Astrocyte of the spinal cord (primary cell): Measurements from ENCODE around the gene ZFYVE21.

Source experiments
- DNase-seq: peaks from one replicate; pipeline ENCODE4 v3.0.0; 2011; ENCODE audit warnings: low read depth, low spot score
- H3K4me3 ChIP-seq: 2 replicates; pipeline ENCODE4 v1.5.1; 2011; ENCODE audit warnings: low read depth, mild to moderate bottlenecking, low read length, moderate library complexity
- in situ Hi-C: cut with HindIII; loops from 2 replicates; pipeline ENCODE4 v1.10.0; 2017; ENCODE audit warnings: low sequenced_read_pairs
- TF ChIP-seq, protein P1 (sequence below): IDR thresholded peaks from 2 replicates; pipeline ENCODE4 v1.5.1; 2012; ENCODE audit warnings: low read depth, mild to moderate bottlenecking, low read length, inconsistent platforms

Gene ZFYVE21

DNA sequence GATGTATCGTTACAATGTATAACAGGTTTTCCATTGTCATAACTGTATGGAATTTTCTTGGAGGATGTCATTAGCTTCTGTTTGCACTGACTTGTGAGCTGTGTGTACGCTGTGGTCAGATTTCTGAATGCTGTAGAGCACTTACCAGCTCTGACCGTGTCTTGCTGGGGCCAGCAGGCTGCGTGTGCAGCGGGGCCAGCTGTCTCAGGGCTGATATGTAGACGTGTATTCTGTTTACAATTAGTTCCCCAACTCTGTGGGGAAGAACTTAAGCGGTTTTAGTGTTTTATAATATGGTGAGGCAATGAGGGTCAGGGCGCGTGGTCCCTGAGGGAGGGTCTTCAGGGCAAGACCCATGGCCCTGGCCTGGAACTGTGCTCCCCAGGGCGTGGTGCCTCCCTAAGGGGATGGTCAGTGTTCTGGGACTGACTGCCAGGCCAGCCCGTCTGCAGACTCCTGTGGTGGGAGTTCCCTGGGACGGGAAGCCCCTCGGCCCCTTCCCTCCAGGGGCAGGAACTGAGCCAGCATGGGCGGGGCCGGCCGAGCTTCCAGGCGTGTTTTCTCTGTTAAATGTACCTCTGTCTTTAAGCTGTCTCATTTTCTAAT is 19.0 kb upstream of the ZFYVE21 start:
- DNase-seq = peak; percentile 69
- in situ Hi-C loops = no loop called here
- TF ChIP-seq, protein P1, sequence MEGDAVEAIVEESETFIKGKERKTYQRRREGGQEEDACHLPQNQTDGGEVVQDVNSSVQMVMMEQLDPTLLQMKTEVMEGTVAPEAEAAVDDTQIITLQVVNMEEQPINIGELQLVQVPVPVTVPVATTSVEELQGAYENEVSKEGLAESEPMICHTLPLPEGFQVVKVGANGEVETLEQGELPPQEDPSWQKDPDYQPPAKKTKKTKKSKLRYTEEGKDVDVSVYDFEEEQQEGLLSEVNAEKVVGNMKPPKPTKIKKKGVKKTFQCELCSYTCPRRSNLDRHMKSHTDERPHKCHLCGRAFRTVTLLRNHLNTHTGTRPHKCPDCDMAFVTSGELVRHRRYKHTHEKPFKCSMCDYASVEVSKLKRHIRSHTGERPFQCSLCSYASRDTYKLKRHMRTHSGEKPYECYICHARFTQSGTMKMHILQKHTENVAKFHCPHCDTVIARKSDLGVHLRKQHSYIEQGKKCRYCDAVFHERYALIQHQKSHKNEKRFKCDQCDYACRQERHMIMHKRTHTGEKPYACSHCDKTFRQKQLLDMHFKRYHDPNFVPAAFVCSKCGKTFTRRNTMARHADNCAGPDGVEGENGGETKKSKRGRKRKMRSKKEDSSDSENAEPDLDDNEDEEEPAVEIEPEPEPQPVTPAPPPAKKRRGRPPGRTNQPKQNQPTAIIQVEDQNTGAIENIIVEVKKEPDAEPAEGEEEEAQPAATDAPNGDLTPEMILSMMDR = no peak
- H3K4me3 ChIP-seq = no peak overlapping the region

DNA sequence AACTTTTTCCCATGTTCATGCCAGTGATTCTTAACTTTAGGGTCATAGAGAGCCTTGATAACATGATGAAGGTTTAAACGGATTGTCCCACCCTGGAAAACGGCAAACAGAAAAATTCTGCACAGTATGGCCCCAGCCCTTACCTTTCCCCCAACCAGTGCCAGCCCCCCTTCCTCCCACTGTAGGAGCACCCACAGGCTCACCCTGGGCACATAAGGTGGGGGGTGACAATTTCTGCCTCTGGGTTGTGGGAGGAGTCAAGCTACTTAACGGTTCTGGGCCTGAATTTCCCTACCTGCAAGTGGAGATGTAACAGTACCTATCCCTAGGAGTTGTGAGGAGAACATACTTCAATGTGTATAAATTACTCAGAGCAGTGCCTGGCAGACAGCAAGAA is 18.4 kb upstream of the ZFYVE21 start:
- TF ChIP-seq, protein P1 = no peak
- in situ Hi-C loops = no loop called here
- no peak overlapping the region for H3K4me3 ChIP-seq
- DNase-seq = no peak

DNA sequence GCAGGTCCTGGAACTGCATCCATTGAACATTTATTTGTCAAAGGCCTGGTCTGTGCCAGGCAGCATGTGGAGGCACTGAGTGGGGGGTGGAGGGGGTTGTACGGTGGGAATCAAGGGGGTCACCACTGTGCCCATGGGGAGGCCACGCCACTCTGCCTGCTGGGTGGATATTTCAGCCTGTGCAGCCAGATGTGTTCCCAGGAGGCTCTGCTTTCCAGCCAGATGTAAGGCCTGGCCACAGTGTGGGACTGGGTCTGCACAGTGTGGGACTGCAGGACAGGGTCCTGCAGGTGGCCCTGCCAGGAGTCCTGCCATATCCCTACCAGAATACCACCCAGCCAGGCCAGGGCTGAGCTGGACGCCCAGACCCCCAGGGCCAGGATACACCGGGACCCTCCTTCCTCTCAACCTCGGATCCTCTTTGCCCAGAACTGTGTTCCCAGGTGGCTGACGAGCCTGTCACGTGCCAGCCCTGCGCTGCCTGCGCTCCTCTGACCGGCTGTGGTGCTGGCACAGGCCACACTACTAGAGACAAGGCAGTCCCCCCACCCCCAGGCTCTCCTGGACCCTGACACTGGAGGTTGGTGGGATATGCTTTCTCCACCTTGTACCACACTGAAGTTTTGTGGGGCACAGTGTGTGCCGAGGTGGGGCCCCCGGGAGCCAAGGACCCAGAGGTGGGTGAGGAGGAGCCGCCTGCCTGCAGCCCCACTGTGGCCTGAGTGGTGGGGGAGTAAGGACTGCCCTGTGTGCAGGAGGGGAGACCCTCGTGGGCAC is 17.8 kb upstream of the ZFYVE21 start:
- H3K4me3 ChIP-seq = no peak overlapping the region
- DNase-seq = no peak
- in situ Hi-C loops = no loop called here
- TF ChIP-seq, protein P1 = no peak

DNA sequence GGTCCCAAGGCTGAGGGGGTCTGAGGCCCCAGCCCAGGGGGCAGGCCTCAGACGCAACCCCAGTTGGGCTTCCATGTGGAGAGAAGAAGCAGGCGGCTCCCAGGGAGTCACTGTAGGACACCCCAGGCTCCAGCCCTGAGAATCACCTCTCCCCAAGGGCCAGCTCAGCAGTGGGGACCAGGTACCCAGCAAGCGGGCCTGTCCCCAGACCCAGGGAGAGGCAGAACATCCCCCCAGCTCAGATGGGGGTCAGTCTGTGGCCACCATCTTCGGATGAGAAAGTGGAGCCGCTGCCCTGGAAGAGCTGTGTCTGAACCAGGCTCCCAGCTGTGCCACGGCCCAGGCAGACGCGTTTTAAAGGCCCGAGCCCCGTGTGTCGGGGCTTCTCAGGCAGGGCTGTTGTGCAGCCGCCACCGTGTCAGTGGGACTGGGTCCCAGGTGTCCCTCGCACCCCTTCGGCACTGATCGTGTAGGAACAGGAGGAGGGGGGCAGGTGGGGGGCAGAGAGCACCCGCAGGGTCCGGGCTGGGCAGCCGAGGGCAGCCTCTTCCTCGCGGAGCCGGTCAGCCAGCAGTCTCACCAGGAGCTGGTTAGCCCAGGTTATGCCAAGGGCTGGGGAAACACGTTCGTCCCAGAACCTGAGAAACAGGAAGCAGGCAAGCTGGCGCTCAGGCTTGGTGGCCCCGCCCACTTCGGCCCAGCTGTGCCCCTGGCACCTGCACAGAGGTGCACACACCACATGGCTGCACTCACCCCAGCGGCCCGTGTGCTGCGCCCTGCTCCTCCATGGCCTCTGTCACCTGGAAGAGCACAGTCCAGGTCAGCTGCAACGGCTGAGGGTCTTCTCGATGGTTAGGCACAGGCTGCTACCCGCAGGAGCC is 17.0 kb upstream of the ZFYVE21 start:
- H3K4me3 ChIP-seq = no peak overlapping the region
- TF ChIP-seq, protein P1 = no peak
- in situ Hi-C loops = no loop called here
- no peak for DNase-seq

DNA sequence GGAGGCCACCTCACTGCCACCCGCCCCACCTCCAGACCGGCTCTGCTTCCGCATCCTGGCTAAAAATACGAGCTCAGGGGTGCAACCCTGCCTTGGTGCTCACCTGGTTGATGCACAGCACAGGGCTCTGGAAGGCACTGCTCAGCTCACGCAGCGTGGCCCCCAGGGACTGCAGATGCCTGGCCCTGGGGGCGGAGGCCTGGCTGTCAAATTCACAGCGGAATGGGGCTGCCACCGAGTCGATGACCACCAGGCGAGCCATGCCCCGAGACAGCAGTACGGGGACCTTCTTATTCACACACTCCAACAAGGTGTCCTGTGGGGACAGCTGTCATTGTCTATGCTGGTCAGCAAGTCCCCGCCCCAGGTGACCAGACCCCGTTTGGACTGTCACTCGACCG is 16.3 kb upstream of the ZFYVE21 start:
- no peak overlapping the region for H3K4me3 ChIP-seq
- TF ChIP-seq, protein P1 = no peak
- in situ Hi-C loops = no loop called here
- DNase-seq = no peak

DNA sequence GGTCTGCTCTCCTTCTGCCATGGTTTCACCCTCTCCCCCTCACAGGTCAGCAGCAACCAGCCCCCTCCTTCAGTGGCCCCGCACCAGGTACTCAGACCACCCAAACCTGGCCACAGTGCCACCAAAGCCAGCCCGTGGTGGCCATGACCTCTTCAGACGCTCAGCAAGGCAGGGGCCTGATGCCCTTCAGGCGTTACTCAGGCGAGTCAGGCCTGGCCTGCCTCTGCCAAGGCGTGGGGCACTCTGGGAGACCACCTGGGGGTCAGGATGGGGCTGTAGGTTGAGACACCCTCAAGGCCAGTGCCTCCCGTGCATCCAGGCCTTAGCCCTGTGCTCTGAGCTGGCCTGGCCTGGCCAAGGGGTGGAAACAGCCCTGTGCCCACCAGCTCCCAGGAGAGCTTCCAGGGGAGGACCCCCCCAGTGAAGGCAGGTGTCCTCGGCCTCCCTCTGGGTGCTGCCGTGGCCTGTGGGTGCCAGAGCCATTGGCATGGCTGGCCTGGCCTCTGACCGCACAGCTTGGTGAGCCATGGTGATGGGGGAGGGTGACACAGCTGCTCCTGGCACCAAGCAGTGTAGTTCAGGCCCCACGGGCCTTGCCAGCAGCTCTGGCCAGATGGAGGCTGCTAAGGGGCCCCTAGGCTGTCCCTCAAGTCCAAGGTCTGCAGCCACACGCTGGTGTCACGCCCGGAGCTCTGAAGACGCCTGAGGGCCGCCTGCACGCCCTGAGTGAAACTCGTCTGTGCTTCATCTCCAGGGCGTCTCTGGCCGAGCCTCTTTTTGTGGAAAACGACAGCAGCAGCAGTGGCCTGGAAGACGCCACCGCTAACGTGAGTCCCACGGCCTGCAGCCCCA is 15.5 kb upstream of the ZFYVE21 start:
- in situ Hi-C loops = no loop called here
- TF ChIP-seq, protein P1 = no peak
- no peak overlapping the region for H3K4me3 ChIP-seq
- no peak for DNase-seq
